ENCODE data around the gene RAX.
A peak's percentile ranks its signal among the peaks of the same experiment; 100 is the strongest.

Gene RAX

DNA sequence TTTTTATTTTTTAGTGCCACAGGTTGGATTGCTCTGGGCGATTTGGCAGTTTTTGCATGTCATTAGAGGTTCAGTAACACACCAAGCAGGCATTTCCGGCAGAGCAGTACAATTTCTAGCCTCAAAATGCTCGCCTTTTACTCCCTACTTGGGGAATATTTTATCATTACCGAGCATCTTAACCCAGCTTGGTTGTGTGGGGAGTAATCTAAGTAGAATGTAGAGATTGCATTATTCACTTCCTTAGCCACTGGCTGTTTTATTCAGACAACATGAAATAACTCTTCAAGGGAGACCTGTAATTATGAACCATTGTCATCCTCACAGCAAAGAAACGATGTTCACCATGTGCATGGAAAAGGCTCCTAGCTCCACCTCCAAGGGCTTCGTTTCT is 40.2 kb downstream of the RAX start:
- no peak overlapping the region for H3K4me2 ChIP-seq (ENCODE audit: low read length)
- no peaks in the 10 kb centered on the region for H3K9me3 ChIP-seq (replicated peaks; ENCODE audit: low read length)
- no peaks in the 10 kb centered on the region for H3K36me3 ChIP-seq (ENCODE audit: insufficient read depth, low read length)
- no peak overlapping the region for H3K9ac ChIP-seq (ENCODE audit: low read depth, low read length)
- H3K4me1 ChIP-seq (ENCODE audit: control insufficient read depth, insufficient read depth, low read length), result no peaks in the 10 kb centered on the region
- H3K27me3 ChIP-seq (ENCODE audit: control insufficient read depth, insufficient read depth, low read length), result peaks cover 61% of the 10 kb centered on the region
- H3K4me3 ChIP-seq (ENCODE audit: low read length), result no peak overlapping the region

GRCh38 chr18:59232309-59233016 is 40.8 kb downstream of the RAX start:
- Histone ChIP-seq H3K4me3 (ENCODE audit: low read length) (no peak overlapping the region), H3K27me3 (ENCODE audit: control insufficient read depth, insufficient read depth, low read length) (peaks cover 62% of the 10 kb centered on the region), H3K4me2 (ENCODE audit: low read length) (no peak overlapping the region)

GRCh38 chr18:59231877-59232276 is 41.4 kb downstream of the RAX start:
- no peak overlapping the region for H3K4me3 ChIP-seq (ENCODE audit: low read length)
- H3K9me3 ChIP-seq (replicated peaks; ENCODE audit: low read length), result no peaks in the 10 kb centered on the region
- no peaks in the 10 kb centered on the region for H3K36me3 ChIP-seq (ENCODE audit: insufficient read depth, low read length)
- peaks cover 68% of the 10 kb centered on the region for H3K27me3 ChIP-seq (ENCODE audit: control insufficient read depth, insufficient read depth, low read length)
- no peak overlapping the region for H3K9ac ChIP-seq (ENCODE audit: low read depth, low read length)
- H3K4me1 ChIP-seq (ENCODE audit: control insufficient read depth, insufficient read depth, low read length), result no peaks in the 10 kb centered on the region
- H3K4me2 ChIP-seq (ENCODE audit: low read length), result no peak overlapping the region

More at GRCh38 chr18:59232309-59233016, 40.8 kb downstream of the RAX start:
- no peaks in the 10 kb centered on the region for H3K36me3 ChIP-seq (ENCODE audit: insufficient read depth, low read length)
- no peaks in the 10 kb centered on the region for H3K9me3 ChIP-seq (replicated peaks; ENCODE audit: low read length)
- no peaks in the 10 kb centered on the region for H3K4me1 ChIP-seq (ENCODE audit: control insufficient read depth, insufficient read depth, low read length)
- H3K9ac ChIP-seq (ENCODE audit: low read depth, low read length), result no peak overlapping the region

DNA sequence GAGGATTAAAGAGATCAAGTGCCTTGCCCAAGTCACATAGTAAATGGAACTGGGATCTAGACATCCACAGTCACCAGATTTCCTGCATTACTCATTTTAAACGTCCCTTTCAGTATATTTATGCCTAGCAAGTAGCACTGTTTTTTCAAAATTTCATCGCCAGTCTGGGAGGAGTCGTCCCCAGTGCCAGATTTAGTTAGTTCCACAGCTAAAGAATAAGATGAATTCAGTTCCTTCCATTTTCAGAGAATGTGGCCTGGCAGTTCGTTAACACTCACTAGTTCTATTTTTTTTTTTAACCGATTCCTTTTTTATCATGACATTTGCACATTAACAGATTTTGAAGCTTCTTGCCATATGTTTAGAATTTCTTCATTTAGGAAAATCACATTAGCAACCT is 42.1 kb downstream of the RAX start:
- H3K4me2 ChIP-seq (ENCODE audit: low read length), result no peak overlapping the region
- H3K9me3 ChIP-seq (replicated peaks; ENCODE audit: low read length), result no peaks in the 10 kb centered on the region
- no peaks in the 10 kb centered on the region for H3K36me3 ChIP-seq (ENCODE audit: insufficient read depth, low read length)
- no peaks in the 10 kb centered on the region for H3K4me1 ChIP-seq (ENCODE audit: control insufficient read depth, insufficient read depth, low read length)
- H3K27me3 ChIP-seq (ENCODE audit: control insufficient read depth, insufficient read depth, low read length), result peaks cover 73% of the 10 kb centered on the region
- H3K9ac ChIP-seq (ENCODE audit: low read depth, low read length), result no peak overlapping the region
- H3K4me3 ChIP-seq (ENCODE audit: low read length), result no peak overlapping the region

DNA sequence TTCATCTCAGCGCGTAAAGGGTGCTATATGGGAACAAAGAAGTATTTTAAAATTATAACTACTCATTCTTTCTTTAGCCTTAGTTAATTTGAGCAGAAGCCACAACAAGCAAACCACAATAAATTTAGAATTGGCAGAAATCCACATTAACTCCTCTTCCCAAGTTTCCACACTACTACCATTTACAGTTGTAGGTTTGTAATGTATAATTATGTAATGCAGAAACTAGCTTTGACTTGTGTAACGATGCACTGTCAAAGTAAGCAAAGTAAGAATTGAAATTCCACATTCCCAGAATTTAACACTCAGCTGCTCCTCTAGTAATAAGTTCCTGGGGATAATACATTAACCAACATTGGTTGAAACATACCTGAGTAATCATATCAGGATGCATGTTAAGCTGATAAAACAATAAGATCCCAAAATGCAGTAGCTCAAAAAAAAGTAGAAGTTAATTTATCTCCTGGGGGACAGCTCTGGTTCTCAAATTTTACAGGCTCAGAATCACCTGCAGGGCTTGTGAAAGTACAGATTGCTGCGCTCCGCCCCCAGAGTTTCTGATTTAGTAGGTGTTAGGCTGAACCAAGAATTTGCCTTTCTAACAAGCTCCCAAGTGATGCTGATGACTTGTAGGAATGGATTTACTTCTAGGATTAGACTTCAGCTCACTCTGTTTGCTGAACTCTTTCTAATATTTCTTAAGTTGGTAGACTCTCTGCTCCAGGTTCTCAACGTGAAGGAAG is 43.4 kb downstream of the RAX start:
- Histone ChIP-seq H3K4me1 (ENCODE audit: control insufficient read depth, insufficient read depth, low read length) (no peaks in the 10 kb centered on the region), H3K36me3 (ENCODE audit: insufficient read depth, low read length) (no peaks in the 10 kb centered on the region), H3K9ac (ENCODE audit: low read depth, low read length) (no peak overlapping the region), H3K9me3 (replicated peaks; ENCODE audit: low read length) (no peaks in the 10 kb centered on the region), H3K4me3 (ENCODE audit: low read length) (no peak overlapping the region), H3K4me2 (ENCODE audit: low read length) (no peak overlapping the region), H3K27me3 (ENCODE audit: control insufficient read depth, insufficient read depth, low read length) (peaks cover 78% of the 10 kb centered on the region)

DNA sequence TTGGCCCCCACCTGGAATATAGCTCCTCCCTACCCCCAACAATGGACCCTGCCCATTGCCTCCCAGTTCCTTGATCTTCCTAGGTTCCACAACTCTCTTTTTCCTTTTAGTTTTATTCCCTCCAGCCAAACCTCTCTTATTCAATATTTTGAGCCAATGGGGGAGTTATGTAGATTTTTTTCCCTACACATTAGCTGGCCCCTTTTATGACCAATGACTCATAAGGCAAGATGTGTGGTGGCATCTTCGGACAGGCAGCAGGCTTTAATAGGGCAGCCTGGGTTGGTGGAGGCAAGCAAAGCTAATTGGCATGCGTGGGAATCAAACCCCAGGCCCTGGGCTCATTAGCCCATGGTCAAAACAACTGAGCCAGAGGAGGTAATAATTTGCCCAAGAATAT is 44.1 kb downstream of the RAX start:
- H3K4me3 ChIP-seq (ENCODE audit: low read length), result no peak overlapping the region

GRCh38 chr18:59228351-59228750 is 44.9 kb downstream of the RAX start:
- H3K36me3 ChIP-seq (ENCODE audit: insufficient read depth, low read length), result no peaks in the 10 kb centered on the region
- H3K4me1 ChIP-seq (ENCODE audit: control insufficient read depth, insufficient read depth, low read length), result no peaks in the 10 kb centered on the region
- no peaks in the 10 kb centered on the region for H3K9me3 ChIP-seq (replicated peaks; ENCODE audit: low read length)
- peaks cover 93% of the 10 kb centered on the region for H3K27me3 ChIP-seq (ENCODE audit: control insufficient read depth, insufficient read depth, low read length)
- no peak overlapping the region for H3K9ac ChIP-seq (ENCODE audit: low read depth, low read length)
- H3K4me3 ChIP-seq (ENCODE audit: low read length), result no peak overlapping the region
- H3K4me2 ChIP-seq (ENCODE audit: low read length), result no peak overlapping the region

More for the DNA sequence above, 44.1 kb downstream of the RAX start:
- no peak overlapping the region for H3K4me2 ChIP-seq (ENCODE audit: low read length)
- H3K9ac ChIP-seq (ENCODE audit: low read depth, low read length), result no peak overlapping the region
- H3K4me1 ChIP-seq (ENCODE audit: control insufficient read depth, insufficient read depth, low read length), result no peaks in the 10 kb centered on the region
- no peaks in the 10 kb centered on the region for H3K9me3 ChIP-seq (replicated peaks; ENCODE audit: low read length)
- peaks cover 84% of the 10 kb centered on the region for H3K27me3 ChIP-seq (ENCODE audit: control insufficient read depth, insufficient read depth, low read length)
- no peaks in the 10 kb centered on the region for H3K36me3 ChIP-seq (ENCODE audit: insufficient read depth, low read length)

GRCh38 chr18:59222341-59222740 is 50.9 kb downstream of the RAX start:
- Histone ChIP-seq H3K4me3 (ENCODE audit: low read length) (no peak overlapping the region), H3K4me2 (ENCODE audit: low read length) (no peak overlapping the region), H3K9me3 (replicated peaks; ENCODE audit: low read length) (no peaks in the 10 kb centered on the region), H3K27me3 (ENCODE audit: control insufficient read depth, insufficient read depth, low read length) (peaks cover 96% of the 10 kb centered on the region), H3K36me3 (ENCODE audit: insufficient read depth, low read length) (no peaks in the 10 kb centered on the region), H3K9ac (ENCODE audit: low read depth, low read length) (no peak overlapping the region), H3K4me1 (ENCODE audit: control insufficient read depth, insufficient read depth, low read length) (no peaks in the 10 kb centered on the region)

- Histone ChIP-seq H3K4me3 (ENCODE audit: low read length) (no peak overlapping the region), H3K9ac (ENCODE audit: low read depth, low read length) (no peak overlapping the region), H3K9me3 (replicated peaks; ENCODE audit: low read length) (no peaks in the 10 kb centered on the region), H3K36me3 (ENCODE audit: insufficient read depth, low read length) (no peaks in the 10 kb centered on the region), H3K4me1 (ENCODE audit: control insufficient read depth, insufficient read depth, low read length) (no peaks in the 10 kb centered on the region), H3K27me3 (ENCODE audit: control insufficient read depth, insufficient read depth, low read length) (peaks cover 97% of the 10 kb centered on the region), H3K4me2 (ENCODE audit: low read length) (peak overlapping the region; percentile 4)
Observed at GRCh38 chr18:59220784-59221765, 52.2 kb downstream of the RAX start.

- Histone ChIP-seq H3K9ac (ENCODE audit: low read depth, low read length) (no peak overlapping the region), H3K4me2 (ENCODE audit: low read length) (no peak overlapping the region), H3K27me3 (ENCODE audit: control insufficient read depth, insufficient read depth, low read length) (peaks cover 96% of the 10 kb centered on the region)
Observed at GRCh38 chr18:59220164-59220783, 53.0 kb downstream of the RAX start.

GRCh38 chr18:59219672-59220163 is 53.5 kb downstream of the RAX start, which contains the start of gene GRP:
GRP (plus strand) TSS chr18:59220158; CDS start chr18:59220266, 108 bp downstream.
- H3K9me3 ChIP-seq (replicated peaks; ENCODE audit: low read length), result no peaks in the 10 kb centered on the region
- H3K9ac ChIP-seq (ENCODE audit: low read depth, low read length), result no peak within 1 kb of the TSS
- peaks cover 95% of the 10 kb centered on the region for H3K27me3 ChIP-seq (ENCODE audit: control insufficient read depth, insufficient read depth, low read length)
- H3K4me1 ChIP-seq (ENCODE audit: control insufficient read depth, insufficient read depth, low read length), result no peaks in the 10 kb centered on the region
- no peaks in the 10 kb centered on the region for H3K36me3 ChIP-seq (ENCODE audit: insufficient read depth, low read length)
- H3K4me2 ChIP-seq (ENCODE audit: low read length), result peak within 1 kb of the TSS; percentile 4
- H3K4me3 ChIP-seq (ENCODE audit: low read length), result no peak within 1 kb of the TSS

More at GRCh38 chr18:59220164-59220783, 53.0 kb downstream of the RAX start:
- no peaks in the 10 kb centered on the region for H3K36me3 ChIP-seq (ENCODE audit: insufficient read depth, low read length)
- H3K4me3 ChIP-seq (ENCODE audit: low read length), result no peak overlapping the region
- H3K4me1 ChIP-seq (ENCODE audit: control insufficient read depth, insufficient read depth, low read length), result no peaks in the 10 kb centered on the region
- H3K9me3 ChIP-seq (replicated peaks; ENCODE audit: low read length), result no peaks in the 10 kb centered on the region

Measured in skeletal muscle satellite cell (primary cell).